Transverse colon (tissue), 3 donors: Measurements from ENCODE around the gene MRPL28.

Source experiments
- POLR2A ChIP-seq: fragments of 450-650 bp; IDR thresholded peaks from one replicate; pipeline ENCODE4 v1.6.1; 2016; ENCODE audit warnings: antibody characterized with exemption, mild to moderate bottlenecking, moderate library complexity
- TF ChIP-seq, protein P1 (sequence below), 5 experiments: fragments of 200-600 bp in 3 of 5; fragments of 450-650 bp in 2 of 5; sonication (generic) in 3 of 5; IDR thresholded peaks; 1 replicate in 2 of 5; 2 replicates in 3 of 5; pipeline ENCODE4 v1.5.1; 2016 to 2017; ENCODE audit warnings: antibody characterized with exemption in 5 of 5, inconsistent platforms in 3 of 5, mild to moderate bottlenecking in 2 of 5, moderate library complexity in 1 of 5

DNA sequence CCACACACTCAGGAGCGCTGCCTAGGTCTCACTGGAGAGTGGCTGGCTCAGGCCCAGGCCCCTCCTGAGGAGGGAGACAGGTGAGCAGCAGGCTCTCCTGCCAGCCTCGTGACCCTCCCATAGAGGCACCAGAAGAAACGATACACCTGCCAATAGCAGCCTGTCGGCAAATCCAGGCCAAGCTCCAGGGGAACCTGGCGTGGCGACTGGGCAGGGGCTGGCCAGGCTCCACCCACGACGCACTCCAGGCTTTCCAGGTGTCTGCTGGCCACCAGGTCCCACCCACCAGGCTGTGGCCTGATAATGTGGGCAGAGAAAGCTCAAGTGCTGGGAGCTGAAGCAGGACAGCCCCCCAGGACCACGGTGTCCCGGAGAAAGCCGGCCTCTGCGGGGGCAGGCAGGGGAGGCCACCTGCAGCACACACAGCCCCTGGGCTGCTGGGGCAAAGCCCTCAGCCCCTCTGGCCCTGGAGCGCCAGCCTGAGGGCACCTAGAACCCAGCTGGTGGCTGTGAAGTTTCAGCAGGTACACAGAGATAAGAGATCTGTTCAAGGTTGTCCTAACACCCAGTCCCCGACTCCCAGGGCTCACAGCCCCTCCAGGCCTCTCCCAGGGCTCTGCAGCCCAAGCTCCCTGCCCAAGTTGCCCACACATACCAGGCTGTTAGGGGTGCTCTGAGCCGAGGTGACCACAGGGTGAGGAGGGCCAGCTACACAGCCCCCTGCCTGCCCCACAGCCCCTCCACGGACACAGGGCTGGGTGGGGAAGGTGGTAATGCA is 9.0 kb upstream of the MRPL28 start:
- TF ChIP-seq POLR2A, result no peak
- TF ChIP-seq, protein P1, sequence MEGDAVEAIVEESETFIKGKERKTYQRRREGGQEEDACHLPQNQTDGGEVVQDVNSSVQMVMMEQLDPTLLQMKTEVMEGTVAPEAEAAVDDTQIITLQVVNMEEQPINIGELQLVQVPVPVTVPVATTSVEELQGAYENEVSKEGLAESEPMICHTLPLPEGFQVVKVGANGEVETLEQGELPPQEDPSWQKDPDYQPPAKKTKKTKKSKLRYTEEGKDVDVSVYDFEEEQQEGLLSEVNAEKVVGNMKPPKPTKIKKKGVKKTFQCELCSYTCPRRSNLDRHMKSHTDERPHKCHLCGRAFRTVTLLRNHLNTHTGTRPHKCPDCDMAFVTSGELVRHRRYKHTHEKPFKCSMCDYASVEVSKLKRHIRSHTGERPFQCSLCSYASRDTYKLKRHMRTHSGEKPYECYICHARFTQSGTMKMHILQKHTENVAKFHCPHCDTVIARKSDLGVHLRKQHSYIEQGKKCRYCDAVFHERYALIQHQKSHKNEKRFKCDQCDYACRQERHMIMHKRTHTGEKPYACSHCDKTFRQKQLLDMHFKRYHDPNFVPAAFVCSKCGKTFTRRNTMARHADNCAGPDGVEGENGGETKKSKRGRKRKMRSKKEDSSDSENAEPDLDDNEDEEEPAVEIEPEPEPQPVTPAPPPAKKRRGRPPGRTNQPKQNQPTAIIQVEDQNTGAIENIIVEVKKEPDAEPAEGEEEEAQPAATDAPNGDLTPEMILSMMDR (IDR thresholded peaks at IDR 0.05), result no peak
